Activated T-helper 1 cell treated with Interleukin-2 at 50 U/mL for 16 hours (primary cell): Measurements from ENCODE around the gene GLP2R.

Source experiments
- DNase-seq: peaks from one replicate; pipeline ENCODE4 v3.0.0-alpha.2; 2020; ENCODE audit warnings: low read depth

GLP2R gene

DNA sequence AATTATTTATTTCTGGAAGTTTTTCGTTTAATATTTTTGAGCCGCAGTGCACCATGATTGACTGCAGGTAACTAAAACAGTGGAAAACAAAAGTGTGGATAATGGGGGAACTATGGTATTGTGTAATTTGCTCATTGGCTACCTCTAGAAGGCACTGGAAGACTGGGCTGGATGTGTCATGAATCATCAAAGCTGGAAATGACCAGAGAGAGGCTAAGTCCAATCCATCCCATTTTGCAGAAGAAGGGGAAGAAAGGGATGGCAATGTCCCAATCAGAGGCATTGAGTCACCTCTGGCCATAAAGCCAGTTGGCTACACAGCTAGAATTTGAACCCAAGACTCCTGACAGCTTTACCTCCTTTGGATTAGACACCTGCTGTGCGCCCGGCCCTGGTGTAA lies 29.3 kb downstream of the GLP2R start:
- DNase-seq = no peak

DNA sequence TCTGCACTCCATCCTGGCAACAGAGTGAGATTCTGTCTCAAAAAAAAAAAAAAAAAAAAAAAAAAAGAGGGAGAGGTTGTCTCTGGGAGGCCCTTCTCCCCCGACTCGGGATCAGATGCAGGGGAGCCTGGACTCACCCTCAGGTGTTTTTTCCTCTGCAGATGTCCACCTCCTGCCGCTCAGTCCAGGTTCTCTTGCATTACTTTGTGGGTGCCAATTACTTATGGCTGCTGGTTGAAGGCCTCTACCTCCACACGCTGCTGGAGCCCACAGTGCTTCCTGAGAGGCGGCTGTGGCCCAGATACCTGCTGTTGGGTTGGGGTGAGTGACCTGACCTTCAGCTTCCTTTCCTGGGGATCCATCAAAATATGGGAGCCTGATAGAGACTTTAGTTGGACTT lies 34.1 kb downstream of the GLP2R start:
- no peak for DNase-seq

DNA sequence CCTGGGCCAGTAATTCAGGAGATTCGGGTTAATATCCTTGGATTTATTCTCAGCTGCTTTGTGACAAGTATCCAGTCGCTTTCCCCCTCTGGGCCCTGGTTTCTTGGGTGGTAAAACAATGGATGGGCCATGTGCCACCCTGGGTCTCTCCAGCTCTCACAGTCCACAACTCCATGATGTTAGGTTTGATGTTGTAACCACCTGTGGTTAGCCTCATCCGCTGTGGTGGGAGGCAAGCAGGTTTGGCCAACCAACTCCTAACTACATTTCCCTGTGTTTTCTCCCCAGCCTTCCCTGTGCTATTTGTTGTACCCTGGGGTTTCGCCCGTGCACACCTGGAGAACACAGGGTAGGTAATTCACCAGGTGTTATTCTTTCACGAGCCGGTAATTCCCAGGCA lies 35.1 kb downstream of the GLP2R start:
- no peak for DNase-seq

DNA sequence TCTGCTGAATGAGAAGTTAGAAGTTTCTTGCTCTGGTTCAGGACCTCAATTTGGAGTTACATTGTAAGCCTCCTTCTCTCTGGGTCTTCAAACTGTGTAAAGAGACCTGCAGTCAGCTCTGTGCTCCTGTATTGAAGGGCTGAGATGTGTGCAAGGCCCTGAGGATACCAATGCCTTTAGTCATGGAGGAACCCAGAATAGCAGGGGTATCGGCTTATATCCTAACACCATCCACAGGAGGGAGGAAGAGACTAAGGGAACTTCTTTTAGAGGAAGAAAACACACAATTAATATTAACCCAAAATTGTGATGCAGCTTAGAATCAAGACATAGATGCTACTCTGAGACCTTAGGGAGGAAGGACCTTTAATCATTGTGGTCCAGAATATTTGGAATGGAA lies 36.5 kb downstream of the GLP2R start:
- no peak for DNase-seq

DNA sequence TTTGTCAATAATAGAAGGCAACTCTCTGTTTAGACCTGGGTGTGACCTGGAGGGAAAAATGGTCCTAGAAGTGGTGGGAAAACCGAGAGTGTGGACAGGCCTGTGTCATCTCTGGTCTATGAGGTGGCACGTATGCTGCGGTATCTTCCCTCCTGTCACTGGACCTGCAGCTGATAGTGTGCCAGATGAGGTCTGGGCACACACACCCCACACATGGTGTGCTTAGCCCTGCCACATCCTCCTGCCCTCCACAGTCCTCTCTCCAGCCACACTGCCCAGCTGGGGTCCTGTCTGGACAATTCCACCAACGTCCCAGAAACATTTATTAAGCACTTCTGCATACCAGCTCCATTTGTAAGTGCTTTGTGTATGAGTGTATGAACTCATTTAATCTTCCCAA lies 37.2 kb downstream of the GLP2R start:
- DNase-seq = no peak

DNA sequence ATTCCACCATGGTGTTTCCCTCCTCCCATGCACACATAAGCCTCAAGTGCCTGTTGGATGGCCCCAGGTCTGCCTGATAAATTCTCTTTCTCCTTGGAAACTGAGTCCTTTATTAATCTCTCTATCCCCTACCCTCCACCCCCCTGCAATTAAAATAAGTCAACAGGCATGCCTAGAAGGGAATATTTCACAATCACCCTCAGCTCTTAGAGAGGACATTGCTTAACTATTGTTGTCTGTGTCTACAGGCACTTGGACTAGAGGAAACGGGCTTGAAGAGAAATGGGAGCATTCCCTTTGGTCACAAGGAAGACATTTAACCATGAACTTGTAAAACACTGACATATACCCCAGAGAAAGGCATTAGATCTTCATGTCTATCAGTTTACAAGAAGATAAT lies 39.9 kb downstream of the GLP2R start:
- no peak for DNase-seq

DNA sequence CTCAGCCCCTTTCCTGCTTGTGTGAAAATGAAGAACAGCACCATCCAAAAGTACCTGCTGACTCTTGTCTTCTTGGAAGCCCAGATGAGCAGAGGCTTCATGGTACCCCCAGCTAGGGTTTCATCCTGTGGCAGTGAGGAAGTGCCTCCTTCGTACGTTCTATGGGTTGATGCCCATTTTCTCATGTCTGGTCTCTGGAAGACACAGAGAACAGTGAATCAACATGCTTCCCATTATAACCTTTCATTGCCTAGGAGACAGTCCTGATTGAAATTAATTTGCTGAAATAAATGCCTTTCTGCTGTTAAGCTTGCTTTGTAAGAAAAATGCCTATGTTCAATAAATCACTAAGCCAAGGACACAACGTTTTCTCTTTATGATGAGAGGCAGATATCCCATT lies 42.8 kb downstream of the GLP2R start:
- DNase-seq = no peak

DNA sequence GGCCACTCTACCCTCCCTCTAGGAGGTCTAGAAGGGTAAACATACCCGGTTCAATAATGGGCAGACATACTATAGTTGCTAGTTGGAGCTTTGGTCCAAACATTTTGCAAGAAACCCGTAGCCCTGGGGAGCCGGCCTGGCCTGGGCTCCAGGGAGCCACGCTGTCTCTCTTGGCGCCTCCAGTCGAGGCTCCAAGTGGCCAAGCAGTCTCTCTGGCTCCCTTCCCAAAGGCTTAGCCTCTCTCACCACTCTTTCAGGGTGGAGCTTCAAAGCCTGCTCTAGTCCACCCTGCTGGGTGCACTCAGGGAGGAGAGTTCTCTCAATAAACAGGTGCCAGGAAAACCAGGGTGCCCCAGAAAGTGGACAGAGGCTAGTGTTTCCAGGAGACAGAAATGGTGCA lies 47.1 kb downstream of the GLP2R start:
- DNase-seq = no peak

DNA sequence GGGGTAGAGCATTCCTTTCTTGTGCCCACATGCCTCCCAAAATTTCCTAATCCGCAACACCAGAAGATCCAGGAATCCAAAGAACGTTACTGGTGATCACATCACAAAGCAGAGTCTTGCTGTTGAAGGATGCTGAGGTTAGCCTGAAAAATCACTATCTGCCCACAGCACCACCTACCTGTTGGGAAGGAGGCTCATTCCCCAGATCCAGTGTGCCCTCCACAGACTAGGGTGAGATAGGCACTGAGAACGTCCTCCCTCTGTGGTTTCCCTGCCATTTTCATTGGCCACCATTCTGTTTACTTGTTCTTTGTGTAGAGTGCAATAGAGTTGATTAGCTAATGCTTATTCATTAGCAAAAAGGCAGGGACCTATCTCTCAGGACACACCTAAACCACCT lies 49.0 kb downstream of the GLP2R start:
- no peak for DNase-seq

DNA sequence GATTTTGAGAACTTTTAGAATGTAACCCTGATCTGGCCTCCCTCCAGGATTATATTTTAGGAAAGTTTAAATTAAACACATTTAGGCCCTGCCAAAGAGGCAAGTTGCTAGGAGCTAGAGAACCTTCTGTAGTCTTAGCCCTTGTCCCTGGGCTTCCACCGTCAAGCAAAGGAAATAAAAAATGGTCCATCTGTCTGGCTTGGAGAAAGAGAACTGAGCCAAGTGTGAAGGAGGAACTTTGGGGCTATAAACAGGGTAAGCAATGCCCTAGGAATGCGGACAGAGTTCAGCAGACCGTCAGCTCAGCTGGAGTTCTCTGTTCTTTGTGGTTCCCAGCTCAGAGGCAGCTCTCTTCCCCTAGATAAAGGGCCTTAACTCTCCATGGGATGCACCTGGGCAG lies 49.7 kb downstream of the GLP2R start:
- DNase-seq = no peak

DNA sequence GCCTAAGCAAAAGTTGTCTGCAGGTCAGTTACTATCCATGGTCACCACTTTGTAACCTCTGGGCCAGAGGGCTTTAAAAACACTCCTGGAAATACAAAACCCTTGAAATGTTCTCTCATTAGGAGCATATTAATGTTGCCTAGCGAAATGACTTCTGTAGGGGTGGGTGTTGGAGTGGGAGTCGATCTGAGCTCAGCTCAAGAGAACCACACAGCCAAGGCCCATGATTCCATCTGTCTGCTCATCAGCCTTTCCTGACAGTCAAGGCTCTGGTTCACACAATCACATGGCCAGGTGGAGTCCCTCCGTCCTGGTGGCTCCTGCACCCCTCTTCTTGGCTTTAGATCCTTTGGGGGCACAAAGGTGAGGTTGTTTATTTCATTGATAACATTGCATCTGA lies 52.6 kb downstream of the GLP2R start:
- DNase-seq = no peak

DNA sequence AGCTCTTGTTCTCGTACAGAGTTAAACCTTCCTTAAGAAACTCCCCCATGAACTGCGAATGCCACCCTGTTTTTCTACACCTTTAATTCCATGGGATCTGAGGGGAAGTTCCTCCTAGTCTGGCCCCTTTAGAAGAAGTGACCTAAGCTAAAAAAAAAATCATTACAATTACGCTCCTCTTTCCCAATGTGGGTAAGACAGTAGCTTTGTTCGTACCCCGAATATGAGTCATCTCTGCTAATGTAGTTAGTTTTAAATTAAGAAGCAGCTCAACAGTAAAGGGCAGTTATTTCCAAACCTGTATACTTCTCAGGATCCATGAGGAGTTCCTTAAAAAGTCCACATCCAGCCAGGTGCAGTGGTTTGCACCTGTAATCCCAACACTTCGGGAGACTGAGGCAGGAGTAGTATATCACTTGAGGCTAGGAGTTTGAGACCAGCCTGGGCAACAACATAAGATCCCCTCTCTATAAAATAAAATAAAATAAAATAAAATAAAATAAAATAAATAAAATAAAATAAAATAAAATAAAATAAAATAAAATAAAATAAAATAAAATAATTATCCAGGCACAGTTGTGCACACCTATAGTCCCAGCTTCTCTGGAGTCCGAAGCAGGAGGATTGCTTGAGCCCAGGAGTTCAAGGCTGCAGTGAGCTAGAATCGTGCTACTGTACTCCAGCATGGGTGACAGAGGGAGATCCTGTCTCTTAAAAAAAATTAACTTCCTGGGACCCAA lies 53.2 kb downstream of the GLP2R start:
- no peak for DNase-seq

DNA sequence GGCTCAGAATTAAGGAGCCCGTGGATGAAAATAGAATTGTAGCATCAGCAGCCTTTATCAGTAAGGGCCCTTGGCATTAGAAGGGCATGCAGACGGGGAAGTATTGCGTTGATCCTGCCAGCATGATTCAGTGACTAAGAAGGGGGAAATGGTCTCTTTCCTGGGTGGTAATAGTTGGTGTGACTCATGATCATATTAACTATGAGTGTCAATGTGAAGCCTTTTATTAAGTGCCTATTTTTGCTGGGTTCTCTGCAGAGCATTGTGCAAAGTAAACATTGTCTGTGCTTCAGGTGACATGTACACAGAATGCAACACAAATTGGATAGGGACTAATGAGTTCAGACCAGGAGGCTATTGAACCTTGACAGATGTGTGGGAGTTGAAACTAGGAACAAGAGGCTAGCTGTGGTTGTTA lies 54.9 kb downstream of the GLP2R start:
- DNase-seq = no peak

DNA sequence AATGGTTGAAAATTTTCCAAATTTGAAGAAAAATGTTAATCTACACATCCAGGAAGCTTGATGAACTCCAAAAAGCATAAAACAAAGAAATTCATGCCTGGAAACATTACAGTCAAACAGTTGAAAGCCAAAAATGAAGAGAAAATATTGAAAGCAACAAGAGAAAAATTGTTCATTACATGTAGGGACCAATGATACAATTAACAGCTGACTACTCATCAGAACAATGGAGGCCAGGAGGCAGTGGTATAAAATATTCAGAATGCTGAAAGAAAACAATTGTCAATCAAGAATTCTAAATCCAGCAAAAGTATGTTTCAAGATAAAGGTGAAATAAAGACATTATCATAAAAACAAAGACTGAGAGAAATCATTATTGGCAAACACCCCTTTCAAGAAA lies 57.7 kb downstream of the GLP2R start:
- DNase-seq = no peak

DNA sequence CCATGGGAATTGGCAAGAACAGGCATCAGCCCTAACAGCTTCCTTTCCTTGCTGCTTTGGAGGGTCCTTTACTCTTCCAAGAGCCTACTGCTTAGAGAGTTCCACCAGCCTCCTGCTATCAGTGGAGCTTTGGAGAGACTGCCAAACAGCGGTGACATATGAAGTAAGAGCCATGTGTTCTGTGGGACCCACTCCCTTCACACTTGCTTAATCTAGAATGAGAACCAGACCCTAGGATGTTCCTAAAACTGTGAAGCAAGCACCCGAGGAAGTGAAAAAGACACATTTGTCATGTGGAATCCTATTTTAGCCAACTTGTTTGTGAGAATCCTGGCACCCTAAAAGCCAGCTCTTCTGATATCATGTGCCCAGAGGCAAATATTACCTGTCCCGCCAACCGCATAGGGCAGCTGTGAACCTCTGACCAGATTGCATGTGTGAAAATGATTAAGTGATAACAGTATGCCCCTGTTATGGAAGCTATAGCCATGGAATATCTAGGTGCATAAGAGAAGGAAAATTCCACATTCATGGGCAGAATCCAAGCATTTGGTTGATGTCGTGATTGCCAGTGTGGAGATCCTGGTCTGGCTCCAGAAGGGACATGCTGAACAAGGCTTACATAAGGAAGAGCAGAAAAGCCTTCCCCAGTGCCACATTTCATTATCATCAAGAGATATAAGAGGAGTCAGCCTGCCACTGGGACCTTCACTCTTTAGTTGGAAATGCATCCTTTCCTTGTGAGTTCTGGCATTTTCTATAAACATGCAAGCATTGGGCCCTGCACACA lies 60.6 kb downstream of the GLP2R start:
- DNase-seq = no peak

DNA sequence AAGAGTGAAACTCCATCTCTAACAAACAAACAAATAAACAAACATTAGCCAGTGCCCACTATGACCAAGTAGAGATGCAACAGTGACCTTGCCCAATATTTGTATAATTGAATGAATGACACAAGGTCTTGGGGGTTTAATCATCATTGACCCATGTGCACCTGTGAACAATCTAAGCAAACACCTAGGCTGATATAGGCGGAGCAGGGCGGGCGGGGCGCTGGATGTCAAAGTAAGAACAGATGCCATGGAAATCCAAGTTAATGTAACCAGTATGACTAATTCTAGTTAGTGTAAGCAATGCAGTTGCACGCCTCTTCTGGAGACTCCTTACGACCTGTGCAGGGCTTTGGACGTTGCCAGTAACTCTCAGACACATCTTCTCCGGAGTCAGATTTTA lies 61.8 kb downstream of the GLP2R start:
- DNase-seq = no peak

DNA sequence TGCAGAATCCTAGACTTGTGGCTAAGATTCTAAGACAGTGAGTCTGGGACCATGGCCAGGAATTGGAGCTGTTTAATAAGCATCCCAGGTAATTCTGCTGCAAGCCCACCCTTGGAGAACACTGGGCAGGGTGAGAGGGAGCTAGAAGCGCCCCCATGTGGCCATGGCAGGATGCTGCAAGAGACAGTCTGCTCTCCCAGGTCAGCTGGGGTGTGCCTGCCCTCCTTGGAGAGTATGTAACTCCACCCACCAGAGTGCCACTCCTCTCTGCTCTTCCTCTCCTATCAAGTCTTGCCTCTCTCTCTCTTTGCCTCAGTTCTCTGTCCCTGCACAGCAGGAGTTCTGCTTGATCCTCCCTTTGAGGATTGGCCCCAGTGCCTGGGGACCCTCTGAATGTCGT lies 64.4 kb downstream of the GLP2R start:
- no peak for DNase-seq

DNA sequence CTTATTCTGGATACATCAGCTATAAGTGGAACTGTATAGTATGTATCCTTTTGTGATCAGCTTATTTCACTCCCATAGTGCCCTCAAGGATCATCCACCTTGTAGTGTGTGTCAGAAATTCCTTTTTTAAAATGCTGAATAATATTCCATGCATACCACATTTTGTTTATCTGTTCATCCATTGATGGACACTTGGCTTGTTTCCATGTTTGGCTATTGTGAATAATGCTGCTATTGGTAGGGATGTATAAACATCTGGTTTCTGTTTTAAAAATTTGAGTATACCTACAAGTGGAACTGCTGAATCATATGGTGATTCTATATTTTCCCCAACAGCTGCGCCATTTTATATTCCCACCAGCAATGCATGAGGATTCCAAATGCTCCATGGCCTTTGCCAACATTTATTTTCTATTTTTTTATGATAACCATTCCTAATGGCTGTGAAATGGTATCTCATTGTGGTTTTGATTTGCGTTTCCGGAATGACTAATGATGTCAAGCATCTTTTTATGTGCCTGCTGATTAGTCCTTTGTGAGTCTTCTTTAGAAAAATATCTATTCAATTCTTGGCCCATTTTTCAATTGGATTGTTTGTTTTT lies 67.8 kb downstream of the GLP2R start:
- DNase-seq = no peak

DNA sequence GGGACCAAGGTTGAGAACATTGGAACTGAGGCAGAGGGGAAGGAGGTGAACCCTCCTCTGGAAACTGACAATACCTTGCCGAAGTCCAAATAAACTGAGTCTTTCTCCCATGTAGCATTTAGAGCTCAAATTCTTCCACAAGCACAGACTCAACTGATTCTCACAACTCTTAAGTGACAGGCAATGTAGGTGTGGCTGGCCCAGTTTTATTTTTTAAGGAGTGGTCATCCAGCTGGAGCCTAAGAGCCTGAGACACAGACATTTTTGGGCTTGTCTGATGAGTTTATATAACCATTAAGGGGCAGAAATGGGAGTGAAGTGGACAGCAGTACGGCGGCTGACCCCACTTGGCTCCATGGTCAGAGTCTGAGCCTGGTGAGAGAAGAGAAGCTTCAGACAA lies 68.5 kb downstream of the GLP2R start:
- DNase-seq = no peak

DNA sequence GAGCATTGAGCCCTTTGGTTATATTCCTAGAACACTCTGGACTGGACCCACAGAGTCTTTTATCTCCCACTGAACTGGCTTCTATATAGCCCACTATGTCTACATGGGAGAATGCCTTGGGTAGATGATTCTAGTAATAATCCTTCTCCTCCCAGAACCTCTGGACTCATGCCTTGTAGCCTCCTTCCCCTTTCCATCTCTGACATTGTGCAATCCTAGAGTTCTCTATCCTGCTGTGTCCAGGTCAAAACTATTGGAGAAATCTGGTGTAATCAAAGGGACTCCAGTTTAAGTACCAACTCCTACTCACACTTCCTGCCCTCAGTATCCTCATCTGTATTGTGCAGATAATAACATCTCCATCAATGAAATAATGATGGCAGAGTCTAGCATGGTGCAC lies 70.2 kb downstream of the GLP2R start:
- no peak for DNase-seq

DNA sequence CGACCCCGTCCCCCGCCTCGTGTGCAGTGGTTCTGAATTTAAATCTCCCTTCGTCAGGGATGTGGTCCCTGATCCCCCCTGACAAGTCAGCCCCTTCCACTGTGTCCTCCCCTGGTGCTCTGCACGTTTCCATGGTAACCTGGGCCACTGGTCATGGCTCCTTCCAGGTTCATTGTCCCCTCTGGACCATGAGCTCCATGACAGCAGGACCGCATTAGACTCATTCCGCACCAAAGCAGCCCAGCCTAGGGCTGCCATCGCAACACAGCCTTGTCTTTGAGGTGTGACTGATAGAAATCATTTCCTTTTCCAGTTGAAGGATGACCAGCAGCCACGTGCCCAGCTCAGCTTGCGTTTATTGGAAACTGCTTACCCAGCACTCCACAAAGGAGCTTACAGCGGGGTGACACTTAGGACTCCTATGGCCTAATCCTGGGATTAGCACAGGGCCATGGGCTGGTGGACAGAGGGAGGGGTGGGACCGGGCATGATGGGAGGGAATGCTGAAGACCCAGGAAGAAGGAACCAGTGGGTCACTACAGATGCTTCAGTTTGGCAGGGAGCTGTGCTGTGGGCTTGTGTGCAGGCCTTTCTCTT lies 71.7 kb downstream of the GLP2R start:
- DNase-seq = no peak

DNA sequence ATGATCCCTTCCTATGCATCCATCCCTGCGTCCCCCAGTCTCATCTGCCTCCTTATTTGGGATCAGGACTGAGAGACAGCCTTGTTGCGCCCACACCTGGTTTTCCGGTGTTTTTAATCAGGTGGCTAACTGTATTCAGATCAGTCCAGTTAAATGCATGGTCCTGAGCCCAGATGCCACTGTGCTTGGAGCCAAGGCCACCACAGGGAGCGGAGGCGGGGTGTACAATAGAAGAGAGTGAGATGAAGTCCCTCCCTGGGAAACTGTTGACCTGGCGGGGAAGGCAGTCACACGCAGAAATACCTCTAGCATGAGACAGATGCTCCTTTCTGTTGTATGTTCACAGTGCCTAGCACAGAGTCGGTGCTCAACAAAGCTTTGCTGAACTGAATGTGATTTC lies 73.1 kb downstream of the GLP2R start:
- no peak for DNase-seq
